Stomach (tissue), 4 donors: ENCODE measurements around the gene DOCK6.

Experiments
- POLR2A ChIP-seq, 4 donors: fragments of 450-650 bp; IDR thresholded peaks; one replicate each; pipeline ENCODE4 v1.6.1; 2016; ENCODE audit warnings: antibody characterized with exemption in 4 of 4, control low read depth in 2 of 4, mild to moderate bottlenecking in 1 of 4, moderate library complexity in 1 of 4
- POLR2AphosphoS5 ChIP-seq, 3 donors: sonication (generic); formaldehyde crosslinking; IDR thresholded peaks; one replicate each; pipeline ENCODE4 v1.6.1; 2016; ENCODE audit warnings: antibody characterized with exemption in 3 of 3
- TF ChIP-seq, protein P1 (sequence below), 7 experiments: fragments of 450-650 bp in 4 of 7; fragments of 200-600 bp in 3 of 7; sonication (generic) in 3 of 7; IDR thresholded peaks; one replicate each; pipeline ENCODE4 v1.5.1; 2016 to 2019; ENCODE audit warnings: antibody characterized with exemption in 7 of 7, control low read depth in 2 of 7, mild to moderate bottlenecking in 1 of 7

DNA sequence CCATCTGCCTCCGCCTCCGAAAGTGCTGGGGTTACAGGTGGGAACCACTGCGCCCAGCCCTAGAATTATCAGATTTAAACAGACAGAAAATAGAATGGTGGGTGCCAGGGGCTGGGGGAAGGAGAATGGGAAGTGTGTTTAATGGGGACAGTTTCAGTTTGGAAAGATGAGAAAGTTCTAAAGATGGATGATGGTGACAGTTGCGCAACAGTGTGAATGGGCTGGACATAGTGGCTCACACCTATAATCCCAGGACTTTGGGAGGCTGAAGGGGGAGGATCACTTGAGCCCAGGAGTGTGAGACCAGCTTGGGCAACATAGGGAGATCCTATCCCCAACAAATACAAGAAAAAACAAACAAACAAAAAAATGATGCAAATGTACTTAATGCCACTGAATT is 80.8 kb downstream of the DOCK6 start:
- TF ChIP-seq, protein P1, sequence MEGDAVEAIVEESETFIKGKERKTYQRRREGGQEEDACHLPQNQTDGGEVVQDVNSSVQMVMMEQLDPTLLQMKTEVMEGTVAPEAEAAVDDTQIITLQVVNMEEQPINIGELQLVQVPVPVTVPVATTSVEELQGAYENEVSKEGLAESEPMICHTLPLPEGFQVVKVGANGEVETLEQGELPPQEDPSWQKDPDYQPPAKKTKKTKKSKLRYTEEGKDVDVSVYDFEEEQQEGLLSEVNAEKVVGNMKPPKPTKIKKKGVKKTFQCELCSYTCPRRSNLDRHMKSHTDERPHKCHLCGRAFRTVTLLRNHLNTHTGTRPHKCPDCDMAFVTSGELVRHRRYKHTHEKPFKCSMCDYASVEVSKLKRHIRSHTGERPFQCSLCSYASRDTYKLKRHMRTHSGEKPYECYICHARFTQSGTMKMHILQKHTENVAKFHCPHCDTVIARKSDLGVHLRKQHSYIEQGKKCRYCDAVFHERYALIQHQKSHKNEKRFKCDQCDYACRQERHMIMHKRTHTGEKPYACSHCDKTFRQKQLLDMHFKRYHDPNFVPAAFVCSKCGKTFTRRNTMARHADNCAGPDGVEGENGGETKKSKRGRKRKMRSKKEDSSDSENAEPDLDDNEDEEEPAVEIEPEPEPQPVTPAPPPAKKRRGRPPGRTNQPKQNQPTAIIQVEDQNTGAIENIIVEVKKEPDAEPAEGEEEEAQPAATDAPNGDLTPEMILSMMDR (IDR thresholded peaks at IDR 0.05) = no peak
- TF ChIP-seq POLR2AphosphoS5 (IDR thresholded peaks at IDR 0.05) (no peak), POLR2A (IDR thresholded peaks at IDR 0.05) (no peak)
